SK-N-MC (cell line): ENCODE data around the gene MRPL39.

Experiments
- EZH2 ChIP-seq: fragments of 200-600 bp; sonication (generic); IDR thresholded peaks from one replicate; pipeline ENCODE4 v1.6.1; 2017; ENCODE audit warnings: antibody characterized with exemption
- FOXP2 ChIP-seq: optimal IDR thresholded peaks from 2 replicates; pipeline ENCODE3; 2011; ENCODE audit warnings: mild to moderate bottlenecking, moderate library complexity; ENCODE audit not compliant: insufficient read depth; ENCODE audit errors: extremely low read length, control extremely low read depth
- POLR2AphosphoS5 ChIP-seq: IDR thresholded peaks from 2 replicates; pipeline ENCODE4 v1.6.1; 2012; ENCODE audit warnings: mild to moderate bottlenecking, low read depth, low read length, borderline replicate concordance

GRCh38 chr21:25551569-25551968 is 55.7 kb downstream of the MRPL39 start:
- TF ChIP-seq POLR2AphosphoS5 (no peak), EZH2 (no peak), FOXP2 (no peak)
